IMR-90 (cell line): ENCODE results near the gene DHRS7B. TPM values are rescaled to one million over a fixed set of nuclear protein-coding genes. Genes with fewer than 3 reads are reported as not detected.

Source experiments
- ATAC-seq: fragments of 200-7000 bp; cut with Tn5 transposase; 2 replicates; pipeline ENCODE4 v1.9.1; 2020; ENCODE audit warnings: low read depth, mild to moderate bottlenecking, moderate library complexity
- BruUV-seq: library from RNA; stranded (reverse); fragments of 400-500 nt; replicated peaks from 2 replicates; lab custom pipeline; 2021; lab: Mats Ljungman, UMichigan
- CTCF ChIA-PET: fragments of 300-600 bp; formaldehyde crosslinking; extraction: SDS; loops from one replicate; lab custom pipeline; 2021; ENCODE audit warnings: antibody characterized with exemption; lab: Yijun Ruan, JAX
- POLR2A ChIA-PET: fragments of 300-600 bp; sonication (Branson Sonifier 250); formaldehyde crosslinking; loops from one replicate; lab custom pipeline; 2022; ENCODE audit warnings: antibody characterized with exemption; ENCODE audit not compliant: unreplicated experiment; lab: Charles Lee
- DNase-seq: peaks from one replicate; pipeline ENCODE4 v3.0.0; 2013
- H2AFZ ChIP-seq: replicated peaks from 2 replicates; pipeline ENCODE3; 2013; ENCODE audit warnings: low read length, mild to moderate bottlenecking; ENCODE audit not compliant: poor library complexity
- H2AK5ac ChIP-seq: 2 replicates; pipeline ENCODE4 v1.6.1; 2013; ENCODE audit warnings: low read depth, low read length, inconsistent platforms
- H2AK9ac ChIP-seq: replicated peaks from 2 replicates; pipeline ENCODE3; 2013; ENCODE audit warnings: mild to moderate bottlenecking, low read depth, low read length, moderate library complexity; ENCODE audit not compliant: poor library complexity
- H2BK120ac ChIP-seq: 2 replicates; pipeline ENCODE4 v1.6.1; 2013; ENCODE audit warnings: low read depth, low read length, inconsistent platforms
- H2BK15ac ChIP-seq: 3 replicates; pipeline ENCODE4 v1.6.1; 2013; ENCODE audit warnings: low read depth, low read length, inconsistent platforms
- H2BK20ac ChIP-seq: 2 replicates; pipeline ENCODE4 v1.6.1; 2013; ENCODE audit warnings: low read depth, mild to moderate bottlenecking, inconsistent platforms, low read length, moderate library complexity
- H2BK5ac ChIP-seq: 2 replicates; pipeline ENCODE4 v1.6.1; 2013; ENCODE audit warnings: mild to moderate bottlenecking, low read depth, low read length, inconsistent platforms; ENCODE audit not compliant: poor library complexity, severe bottlenecking
- H3K14ac ChIP-seq: replicated peaks from 2 replicates; pipeline ENCODE4 v1.6.1; 2013; ENCODE audit warnings: low read depth, low read length, inconsistent platforms
- H3K18ac ChIP-seq: 2 replicates; pipeline ENCODE4 v1.6.1; 2013; ENCODE audit warnings: low read depth, low read length, control low read depth
- H3K23ac ChIP-seq: 2 replicates; pipeline ENCODE4 v1.6.1; 2013; ENCODE audit warnings: low read depth, low read length, inconsistent platforms
- H3K27ac ChIP-seq: 2 replicates; pipeline ENCODE4 v1.5.1; 2013; ENCODE audit warnings: mild to moderate bottlenecking, control low read depth, low read length; ENCODE audit not compliant: insufficient read depth
- H3K27me3 ChIP-seq: 2 replicates; pipeline ENCODE4 v1.6.1; 2013; ENCODE audit warnings: low read length; ENCODE audit not compliant: control insufficient read depth, insufficient read depth
- H3K36me3 ChIP-seq: 2 replicates; pipeline ENCODE4 v1.6.1; 2013; ENCODE audit warnings: low read length, mixed read lengths; ENCODE audit not compliant: control insufficient read depth, insufficient read depth
- H3K4ac ChIP-seq: 2 replicates; pipeline ENCODE4 v1.6.1; 2013; ENCODE audit warnings: low read depth, low read length, inconsistent platforms
- H3K4me1 ChIP-seq: 2 replicates; pipeline ENCODE4 v1.6.1; 2013; ENCODE audit warnings: low read length, mixed read lengths; ENCODE audit not compliant: control insufficient read depth, insufficient read depth
- H3K4me2 ChIP-seq: 2 replicates; pipeline ENCODE4 v1.6.1; 2013; ENCODE audit warnings: low read depth, mild to moderate bottlenecking, control low read depth, low read length, moderate library complexity
- H3K4me3 ChIP-seq: 2 replicates; pipeline ENCODE4 v1.5.1; 2013; ENCODE audit warnings: low read depth, mild to moderate bottlenecking, control low read depth, low read length, moderate library complexity; ENCODE audit not compliant: insufficient read depth
- H3K56ac ChIP-seq: 2 replicates; pipeline ENCODE4 v1.6.1; 2013; ENCODE audit warnings: low read length, inconsistent platforms; ENCODE audit not compliant: insufficient read depth; ENCODE audit errors: extremely low read depth
- H3K79me1 ChIP-seq, 2 experiments: 2 replicates each; pipeline ENCODE4 v1.6.1; 2013; ENCODE audit warnings: low read length in 2 of 2, inconsistent platforms in 1 of 2, low read depth in 1 of 2
- H3K9ac ChIP-seq: 2 replicates; pipeline ENCODE4 v1.6.1; 2013; ENCODE audit warnings: low read depth, low read length, control low read depth
- H3K9me1 ChIP-seq: 2 replicates; pipeline ENCODE4 v1.6.1; 2013; ENCODE audit warnings: low read length, inconsistent platforms; ENCODE audit not compliant: insufficient read depth
- H3K9me3 ChIP-seq: 2 replicates; pipeline ENCODE4 v1.6.1; 2013; ENCODE audit warnings: low read length; ENCODE audit not compliant: control insufficient read depth, insufficient read depth
- H4K20me1 ChIP-seq: 2 replicates; pipeline ENCODE4 v1.6.1; 2013; ENCODE audit warnings: low read length, inconsistent platforms; ENCODE audit not compliant: insufficient read depth
- H4K5ac ChIP-seq: 2 replicates; pipeline ENCODE4 v1.6.1; 2013; ENCODE audit warnings: mild to moderate bottlenecking, low read depth, low read length, control low read depth
- H4K8ac ChIP-seq, 2 experiments: 2 replicates each; pipeline ENCODE4 v1.6.1; 2013; ENCODE audit warnings: low read depth in 2 of 2, low read length in 2 of 2, control low read depth in 1 of 2, inconsistent platforms in 1 of 2
- H4K91ac ChIP-seq: 2 replicates; pipeline ENCODE4 v1.6.1; 2013; ENCODE audit warnings: low read depth, low read length, inconsistent platforms; ENCODE audit not compliant: insufficient read depth
- BHLHE40 ChIP-seq: fragments of 150-350 bp; IDR thresholded peaks from 2 replicates; pipeline ENCODE4 v1.6.1; 2016; ENCODE audit warnings: mild to moderate bottlenecking, low read depth, low read length
- CEBPB ChIP-seq: IDR thresholded peaks from 2 replicates; pipeline ENCODE4 v1.6.1; 2012; ENCODE audit warnings: low read depth, low read length, improper control_type of control experiment
- CHD1 ChIP-seq: IDR thresholded peaks from 2 replicates; pipeline ENCODE4 v1.6.1; 2012; ENCODE audit warnings: low read depth, low read length, improper control_type of control experiment
- CTCF ChIP-seq: conservative IDR thresholded peaks from 2 replicates; pipeline ENCODE4 v1.5.1; 2012; ENCODE audit warnings: mild to moderate bottlenecking, low read depth, low read length, improper control_type of control experiment
- ELK1 ChIP-seq: fragments of 150-350 bp; IDR thresholded peaks from 2 replicates; pipeline ENCODE4 v1.6.1; 2016; ENCODE audit warnings: low read depth, mild to moderate bottlenecking, low read length, moderate library complexity, borderline replicate concordance
- FOS ChIP-seq: fragments of 150-350 bp; IDR thresholded peaks from 2 replicates; pipeline ENCODE4 v1.6.1; 2016; ENCODE audit warnings: low read depth, low read length
- MAFK ChIP-seq: IDR thresholded peaks from 2 replicates; pipeline ENCODE4 v1.6.1; 2012; ENCODE audit warnings: low read depth, low read length, improper control_type of control experiment
- MAZ ChIP-seq: IDR thresholded peaks from 2 replicates; pipeline ENCODE4 v1.6.1; 2012; ENCODE audit warnings: low read depth, mild to moderate bottlenecking, low read length, improper control_type of control experiment, moderate library complexity, borderline replicate concordance
- MXI1 ChIP-seq: IDR thresholded peaks from 2 replicates; pipeline ENCODE4 v1.6.1; 2012; ENCODE audit warnings: low read depth, mild to moderate bottlenecking, low read length, moderate library complexity, borderline replicate concordance
- NFE2L2 ChIP-seq: fragments of 150-350 bp; IDR thresholded peaks from 2 replicates; pipeline ENCODE4 v1.6.1; 2016; ENCODE audit warnings: low read depth, mild to moderate bottlenecking, low read length
- POLR2A ChIP-seq: IDR thresholded peaks from 2 replicates; pipeline ENCODE4 v1.6.1; 2012; ENCODE audit warnings: mild to moderate bottlenecking, low read depth, low read length
- RAD21 ChIP-seq: IDR thresholded peaks from 2 replicates; pipeline ENCODE4 v1.6.1; 2012; ENCODE audit warnings: low read length, improper control_type of control experiment
- RCOR1 ChIP-seq: IDR thresholded peaks from 2 replicates; pipeline ENCODE4 v1.6.1; 2012; ENCODE audit warnings: mild to moderate bottlenecking, low read length, improper control_type of control experiment; ENCODE audit not compliant: insufficient replicate concordance
- RFX5 ChIP-seq: IDR thresholded peaks from 2 replicates; pipeline ENCODE4 v1.8.0; 2012; ENCODE audit warnings: low read depth, mild to moderate bottlenecking, low read length, moderate library complexity
- SMC3 ChIP-seq: fragments of 150-350 bp; IDR thresholded peaks from 2 replicates; pipeline ENCODE4 v1.6.1; 2016; ENCODE audit warnings: low read depth, mild to moderate bottlenecking, antibody characterized with exemption, low read length, moderate library complexity
- USF2 ChIP-seq: fragments of 150-350 bp; IDR thresholded peaks from 2 replicates; pipeline ENCODE4 v1.6.1; 2017; ENCODE audit warnings: mild to moderate bottlenecking, antibody characterized with exemption, low read length, low read depth
- WGBS, 2 experiments: methylation state at CpG; one replicate each; pipeline versions ENCODE4 v1.1.5 to v1.1.7; 2013; ENCODE audit warnings: missing lambda C conversion rate in 2 of 2; ENCODE audit not compliant: insufficient read length in 1 of 2; ENCODE audit errors: extremely low coverage in 2 of 2; 5-methylcytosine and 5-hydroxymethylcytosine counted together
- dilution Hi-C: fragments of 300-500 bp; cut with HindIII; formaldehyde crosslinking; loops from one replicate; pipeline ENCODE4 v1.14.3; 2018; ENCODE audit warnings: low sequenced_read_pairs; ENCODE audit not compliant: unreplicated experiment
- in situ Hi-C: fragments of 300-500 bp; cut with MboI; formaldehyde crosslinking; loops from 3 replicates; pipeline ENCODE4 v1.14.3; 2019; ENCODE audit warnings: low sequenced_read_pairs, inconsistent platforms, mixed read lengths
- intact Hi-C: fragments of 100-400 bp; cut with micrococcal nuclease; formaldehyde crosslinking; loops from 2 replicates; pipeline ENCODE4 v1.10.0; 2022
- polyA plus RNA-seq, 3 experiments: library from polyadenylated mRNA; depleted of rRNA; stranded (reverse); fragments of >200 nt; gene quantifications; 2 replicates each; pipeline ENCODE4 v1.2.3, GENCODE V29; 2012; ENCODE audit warnings: low replicate concordance in 1 of 3
- total RNA-seq: library from RNA; depleted of rRNA; stranded (reverse); fragments of >200 nt; gene quantifications from 2 replicates; pipeline ENCODE4 v1.2.3, GENCODE V29; 2012

Gene DHRS7B
- total and polyA plus RNA-seq, 2 of the 4 experiments (the other 2 are of a cell fraction), result 24.4 to 34.4 TPM

- dilution Hi-C loops, result no loop called here
- CTCF ChIA-PET, result no interaction called here
Observed at GRCh38 chr17:21191698-21192097, 64.9 kb downstream of the DHRS7B start.

More at GRCh38 chr17:21191698-21192097, 64.9 kb downstream of the DHRS7B start:
- DNase-seq (no peak), ATAC-seq (peak; percentile 25; the same call in 1 of the 2 replicates)
- Histone ChIP-seq H3K79me1 (peaks cover 0 to 35% of the 10 kb centered on the region in 2 experiments; a peak in 2 of 4 replicates), H3K36me3 (peaks cover 13% of the 10 kb centered on the region), H3K23ac (no peak overlapping the region), H3K18ac (no peak overlapping the region), H4K91ac (no peak overlapping the region), H3K4me2 (no peak overlapping the region), H2BK5ac (no peak overlapping the region), H3K9me3 (no peaks in the 10 kb centered on the region), H3K4me3 (no peak overlapping the region), H3K4ac (no peak overlapping the region), H3K9me1 (peaks cover 19% of the 10 kb centered on the region), H4K8ac (no peak overlapping the region), H3K4me1 (peaks cover 9% of the 10 kb centered on the region; the same call in 1 of the 2 replicates), H2AK5ac (no peak overlapping the region), H2BK20ac (no peak overlapping the region), H2AFZ (no peak overlapping the region), H4K5ac (no peak overlapping the region), H3K27me3 (no peaks in the 10 kb centered on the region), H4K20me1 (peaks cover 7% of the 10 kb centered on the region), H2AK9ac (no peak overlapping the region), H2BK15ac (no peak overlapping the region), H3K14ac (no peak overlapping the region), H3K9ac (no peak overlapping the region), H3K27ac (no peak overlapping the region), H2BK120ac (no peak overlapping the region), H3K56ac (no peak overlapping the region)
- POLR2A ChIA-PET, result no interaction called here
- BruUV-seq, result no TSS peak
- WGBS, 2 experiments, result no CpG with 5 or more reads among the region's 2 CpGs
- intact Hi-C loops, result no loop called here
- in situ Hi-C loops, result no loop called here
- TF ChIP-seq ELK1 (no peak), CHD1 (no peak), BHLHE40 (no peak), POLR2A (no peak), SMC3 (no peak), RAD21 (no peak), NFE2L2 (no peak), MAZ (no peak), CEBPB (no peak), RCOR1 (no peak), RFX5 (no peak), MAFK (no peak), FOS (no peak), CTCF (no peak), USF2 (no peak), MXI1 (no peak)
